ENCODE results near the gene SCARB1.

SCARB1 gene

DNA sequence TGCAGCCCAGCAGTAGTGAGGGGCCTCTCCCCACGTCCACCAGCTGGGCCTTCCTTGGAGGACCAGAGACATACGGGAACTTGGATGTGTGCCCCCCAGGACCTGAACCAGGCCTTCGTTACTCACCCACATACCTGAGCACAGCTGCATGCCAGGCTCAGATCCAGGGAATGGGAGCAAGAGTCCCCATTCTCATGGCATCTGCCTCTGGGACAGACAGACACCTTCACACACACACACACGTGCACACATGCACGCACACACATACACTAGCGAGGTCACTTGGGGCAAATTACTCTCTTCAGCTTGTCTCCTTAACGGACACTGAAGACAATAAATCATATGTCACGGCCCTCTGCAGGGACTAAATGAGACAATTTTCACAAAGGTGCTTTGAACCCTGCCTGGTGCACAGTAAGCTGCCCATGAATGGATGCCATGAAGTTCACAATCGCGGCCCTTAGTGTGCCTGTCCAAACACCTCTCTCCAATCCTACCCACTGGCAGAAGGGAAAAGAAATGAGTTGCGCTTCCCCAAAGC, 5.7 kb downstream of the SCARB1 start:
- Histone ChIP-seq H3K27ac (ENCODE audit: low read depth, low read length) (no peak overlapping the region), H4K8ac (ENCODE audit: low read depth, low read length) (no peak overlapping the region), H3K79me1 (ENCODE audit: low read length) (no peaks in the 10 kb centered on the region), H3K4me3 (ENCODE audit: low read depth, low read length) (no peak overlapping the region), H2BK12ac (ENCODE audit: low read length) (no peak overlapping the region), H3K79me2 (ENCODE audit: control insufficient read depth, insufficient read depth, low read length, poor library complexity) (peaks cover 1% of the 10 kb centered on the region), H3K23ac (ENCODE audit: low read length) (no peak overlapping the region), H4K91ac (ENCODE audit: low read depth, low read length) (no peak overlapping the region), H2AK5ac (ENCODE audit: low read length) (no peak overlapping the region), H2BK120ac (ENCODE audit: insufficient read depth, low read length, poor library complexity) (no peak overlapping the region), H3K27me3 (ENCODE audit: insufficient read depth, low read length) (no peaks in the 10 kb centered on the region), H3K4ac (ENCODE audit: low read depth, low read length) (no peak overlapping the region), H2AFZ (ENCODE audit: insufficient read depth, low read length, poor library complexity) (no peak overlapping the region), H4K12ac (ENCODE audit: low read depth, low read length) (no peak overlapping the region), H3K9me3 (ENCODE audit: insufficient read depth, low read depth, low read length) (peaks cover 5% of the 10 kb centered on the region), H3K4me2 (ENCODE audit: low read length) (no peak overlapping the region), H3K14ac (ENCODE audit: low read length) (no peak overlapping the region), H3K18ac (ENCODE audit: low read length) (no peak overlapping the region), H3K4me1 (ENCODE audit: control insufficient read depth in 1 of 2, insufficient read depth in 2 of 2, low read length in 2 of 2) (peaks cover 3 to 5% of the 10 kb centered on the region in 2 experiments), H3K36me3 (ENCODE audit: control insufficient read depth in 1 of 2, insufficient read depth in 2 of 2, low read length in 2 of 2) (peaks cover 0 to 4% of the 10 kb centered on the region in 2 experiments), H3K9ac (ENCODE audit: low read length) (no peak overlapping the region), H2BK5ac (ENCODE audit: low read depth, low read length, poor library complexity) (no peak overlapping the region)
- no CpG with 5 or more reads among the region's 11 CpGs for WGBS (ENCODE audit: extremely low coverage, insufficient coverage, insufficient read length)
- no peak for DNase-seq

DNA sequence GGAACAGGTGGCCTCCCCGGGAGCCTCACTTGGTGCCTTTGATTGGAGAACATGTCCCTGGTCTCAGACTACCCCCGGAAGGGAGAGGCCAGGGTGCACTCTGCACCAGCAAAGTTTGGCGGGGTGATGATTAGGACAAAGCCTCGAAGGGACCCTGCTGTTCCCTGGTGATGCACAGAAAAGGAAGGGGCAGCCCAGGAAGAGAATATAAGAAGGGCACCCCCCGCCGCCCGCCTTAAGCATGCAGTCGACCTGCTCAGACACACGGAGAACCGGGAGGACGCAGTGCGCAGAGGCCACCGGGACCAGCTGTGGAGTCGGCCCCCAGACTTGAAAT, 6.9 kb downstream of the SCARB1 start:
- Histone ChIP-seq H3K4ac (ENCODE audit: low read depth, low read length) (no peak overlapping the region), H4K91ac (ENCODE audit: low read depth, low read length) (no peak overlapping the region)
- no CpG with 5 or more reads among the region's 14 CpGs for WGBS (ENCODE audit: extremely low coverage, insufficient coverage, insufficient read length)

DNA sequence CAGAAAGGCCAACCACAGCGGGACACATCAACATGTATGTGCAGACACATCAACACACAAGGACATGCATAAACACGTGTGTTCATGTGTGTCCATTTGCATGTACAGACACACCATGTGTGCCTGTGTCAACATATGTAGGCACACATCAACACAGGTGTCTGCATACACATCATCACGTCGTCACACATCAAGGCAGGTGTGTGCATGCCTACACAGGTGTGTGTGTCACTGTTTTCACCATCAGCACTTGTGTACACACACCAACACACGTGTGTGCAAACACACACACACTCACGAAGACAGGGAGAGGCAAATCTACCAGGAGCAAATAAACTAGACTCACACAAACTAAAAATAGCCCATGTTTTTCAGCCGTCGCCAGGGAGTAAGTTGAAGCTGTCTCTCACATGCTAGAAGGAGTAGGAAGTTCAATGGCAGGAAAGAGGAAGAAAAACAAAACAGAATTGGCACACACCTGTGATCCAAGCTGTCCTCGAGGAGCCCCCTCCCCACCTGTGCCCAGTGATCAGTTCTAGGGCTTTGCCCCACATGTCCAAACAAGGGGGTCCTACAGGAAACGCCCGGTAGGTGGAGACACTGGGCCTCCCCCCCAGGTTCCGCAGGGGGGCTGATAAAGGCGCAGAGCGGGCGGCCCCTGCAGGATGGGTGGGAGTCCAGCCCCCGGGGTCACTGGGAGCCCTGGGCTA, 7.4 kb downstream of the SCARB1 start:
- no peak overlapping the region for H2BK5ac ChIP-seq (ENCODE audit: low read depth, low read length, poor library complexity)
- H2AK5ac ChIP-seq (ENCODE audit: low read length): no peak overlapping the region
- H3K4me3 ChIP-seq (ENCODE audit: low read depth, low read length): no peak overlapping the region
- no peak overlapping the region for H3K18ac ChIP-seq (ENCODE audit: low read length)
- H2BK120ac ChIP-seq (ENCODE audit: insufficient read depth, low read length, poor library complexity): no peak overlapping the region
- H2BK12ac ChIP-seq (ENCODE audit: low read length): no peak overlapping the region
- H3K14ac ChIP-seq (ENCODE audit: low read length): no peak overlapping the region
- DNase-seq: no peak
- no peaks in the 10 kb centered on the region for H3K79me2 ChIP-seq (ENCODE audit: control insufficient read depth, insufficient read depth, low read length, poor library complexity)
- no peaks in the 10 kb centered on the region for H3K27me3 ChIP-seq (ENCODE audit: insufficient read depth, low read length)
- peaks cover 0 to 4% of the 10 kb centered on the region in 2 experiments for H3K36me3 ChIP-seq (ENCODE audit: control insufficient read depth in 1 of 2, insufficient read depth in 2 of 2, low read length in 2 of 2)
- no peak overlapping the region for H3K23ac ChIP-seq (ENCODE audit: low read length)
- H3K9ac ChIP-seq (ENCODE audit: low read length): no peak overlapping the region
- no peak overlapping the region for H4K8ac ChIP-seq (ENCODE audit: low read depth, low read length)
- H3K4me2 ChIP-seq (ENCODE audit: low read length): no peak overlapping the region
- no peak overlapping the region for H4K12ac ChIP-seq (ENCODE audit: low read depth, low read length)
- H3K4me1 ChIP-seq (ENCODE audit: control insufficient read depth in 1 of 2, insufficient read depth in 2 of 2, low read length in 2 of 2): peaks cover 13 to 14% of the 10 kb centered on the region in 2 experiments
- no peak overlapping the region for H3K27ac ChIP-seq (ENCODE audit: low read depth, low read length)
- H3K4ac ChIP-seq (ENCODE audit: low read depth, low read length): no peak overlapping the region
- H2AFZ ChIP-seq (ENCODE audit: insufficient read depth, low read length, poor library complexity): no peak overlapping the region
- peaks cover 10% of the 10 kb centered on the region for H3K79me1 ChIP-seq (ENCODE audit: low read length)
- no CpG with 5 or more reads among the region's 16 CpGs for WGBS (ENCODE audit: extremely low coverage, insufficient coverage, insufficient read length)
- no peak overlapping the region for H4K91ac ChIP-seq (ENCODE audit: low read depth, low read length)
- H3K9me3 ChIP-seq (ENCODE audit: insufficient read depth, low read depth, low read length): peaks cover 5% of the 10 kb centered on the region

More for the DNA sequence above, 6.9 kb downstream of the SCARB1 start:
- H2BK120ac ChIP-seq (ENCODE audit: insufficient read depth, low read length, poor library complexity): no peak overlapping the region
- H3K18ac ChIP-seq (ENCODE audit: low read length): no peak overlapping the region
- H3K4me1 ChIP-seq (ENCODE audit: control insufficient read depth in 1 of 2, insufficient read depth in 2 of 2, low read length in 2 of 2): peaks cover 12 to 13% of the 10 kb centered on the region in 2 experiments
- no peak overlapping the region for H3K4me3 ChIP-seq (ENCODE audit: low read depth, low read length)
- DNase-seq: no peak
- H3K9me3 ChIP-seq (ENCODE audit: insufficient read depth, low read depth, low read length): peaks cover 5% of the 10 kb centered on the region
- H4K12ac ChIP-seq (ENCODE audit: low read depth, low read length): no peak overlapping the region
- H2BK12ac ChIP-seq (ENCODE audit: low read length): no peak overlapping the region
- H3K23ac ChIP-seq (ENCODE audit: low read length): no peak overlapping the region
- no peak overlapping the region for H3K14ac ChIP-seq (ENCODE audit: low read length)
- no peak overlapping the region for H2BK5ac ChIP-seq (ENCODE audit: low read depth, low read length, poor library complexity)
- H2AFZ ChIP-seq (ENCODE audit: insufficient read depth, low read length, poor library complexity): no peak overlapping the region
- no peak overlapping the region for H3K9ac ChIP-seq (ENCODE audit: low read length)
- H3K79me1 ChIP-seq (ENCODE audit: low read length): peaks cover 9% of the 10 kb centered on the region
- H3K4me2 ChIP-seq (ENCODE audit: low read length): no peak overlapping the region
- H4K8ac ChIP-seq (ENCODE audit: low read depth, low read length): no peak overlapping the region
- H3K36me3 ChIP-seq (ENCODE audit: control insufficient read depth in 1 of 2, insufficient read depth in 2 of 2, low read length in 2 of 2): peaks cover 0 to 4% of the 10 kb centered on the region in 2 experiments
- H3K27ac ChIP-seq (ENCODE audit: low read depth, low read length): no peak overlapping the region
- no peak overlapping the region for H2AK5ac ChIP-seq (ENCODE audit: low read length)
- H3K79me2 ChIP-seq (ENCODE audit: control insufficient read depth, insufficient read depth, low read length, poor library complexity): no peaks in the 10 kb centered on the region
- no peaks in the 10 kb centered on the region for H3K27me3 ChIP-seq (ENCODE audit: insufficient read depth, low read length)

DNA sequence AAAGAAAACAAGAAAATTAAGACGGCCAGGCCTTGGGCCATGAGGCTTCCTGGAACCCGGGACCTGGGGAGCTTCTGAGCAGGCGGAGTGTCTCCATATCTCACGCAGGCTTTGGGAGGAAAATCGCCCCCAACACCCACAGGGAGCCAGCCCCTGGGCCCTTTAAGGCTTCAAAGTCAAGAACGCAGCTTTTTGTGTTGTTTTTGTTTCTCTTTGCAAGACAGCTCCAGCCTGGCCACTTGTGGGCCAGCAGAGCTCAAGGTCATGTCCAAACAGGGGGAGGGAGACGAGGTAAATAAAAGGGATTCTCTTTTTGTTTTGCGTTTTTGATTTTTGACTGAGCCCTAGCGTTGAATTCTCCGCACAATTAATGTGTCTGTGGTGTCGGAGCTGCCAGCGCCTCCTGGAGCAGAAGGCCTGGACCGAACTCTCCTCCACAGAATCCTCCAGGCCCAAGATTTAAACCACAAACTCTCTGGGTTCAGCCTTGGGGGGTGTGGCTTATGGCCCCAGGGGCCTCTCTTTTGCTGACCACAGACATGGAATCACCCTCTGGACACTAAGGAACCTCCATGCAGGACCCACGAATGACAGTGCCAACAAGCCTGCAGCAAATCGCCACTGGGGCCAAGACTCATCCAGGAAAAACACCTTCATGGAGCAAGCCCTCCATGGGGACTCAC, 8.2 kb downstream of the SCARB1 start:
- H3K36me3 ChIP-seq (ENCODE audit: control insufficient read depth in 1 of 2, insufficient read depth in 2 of 2, low read length in 2 of 2): peaks cover 0 to 4% of the 10 kb centered on the region in 2 experiments
- no peak overlapping the region for H3K4ac ChIP-seq (ENCODE audit: low read depth, low read length)
- H2BK12ac ChIP-seq (ENCODE audit: low read length): no peak overlapping the region
- H3K18ac ChIP-seq (ENCODE audit: low read length): no peak overlapping the region
- H4K12ac ChIP-seq (ENCODE audit: low read depth, low read length): no peak overlapping the region
- no peaks in the 10 kb centered on the region for H3K27me3 ChIP-seq (ENCODE audit: insufficient read depth, low read length)
- no peak overlapping the region for H3K14ac ChIP-seq (ENCODE audit: low read length)
- no peak overlapping the region for H2BK120ac ChIP-seq (ENCODE audit: insufficient read depth, low read length, poor library complexity)
- WGBS (ENCODE audit: extremely low coverage, insufficient coverage, insufficient read length): no CpG with 5 or more reads among the region's 15 CpGs
- no peaks in the 10 kb centered on the region for H3K79me2 ChIP-seq (ENCODE audit: control insufficient read depth, insufficient read depth, low read length, poor library complexity)
- H3K4me3 ChIP-seq (ENCODE audit: low read depth, low read length): no peak overlapping the region
- H3K27ac ChIP-seq (ENCODE audit: low read depth, low read length): no peak overlapping the region
- H3K9me3 ChIP-seq (ENCODE audit: insufficient read depth, low read depth, low read length): peaks cover 5% of the 10 kb centered on the region
- no peak for DNase-seq
- H3K4me1 ChIP-seq (ENCODE audit: control insufficient read depth in 1 of 2, insufficient read depth in 2 of 2, low read length in 2 of 2): peaks cover 13 to 14% of the 10 kb centered on the region in 2 experiments
- no peak overlapping the region for H3K9ac ChIP-seq (ENCODE audit: low read length)
- no peak overlapping the region for H4K91ac ChIP-seq (ENCODE audit: low read depth, low read length)
- no peak overlapping the region for H2BK5ac ChIP-seq (ENCODE audit: low read depth, low read length, poor library complexity)
- H3K23ac ChIP-seq (ENCODE audit: low read length): no peak overlapping the region
- no peak overlapping the region for H4K8ac ChIP-seq (ENCODE audit: low read depth, low read length)
- no peak overlapping the region for H2AFZ ChIP-seq (ENCODE audit: insufficient read depth, low read length, poor library complexity)
- no peak overlapping the region for H3K4me2 ChIP-seq (ENCODE audit: low read length)
- peaks cover 10% of the 10 kb centered on the region for H3K79me1 ChIP-seq (ENCODE audit: low read length)
- H2AK5ac ChIP-seq (ENCODE audit: low read length): no peak overlapping the region
